ENCODE data around the gene FAM217A.
"Not testable (repeated sequence)": the region's sequence is repeated elsewhere in the genome, so short reads cannot be mapped to it uniquely, and the experiment has no call there.

The FAM217A gene

GRCh38 chr6:4078691-4079471 is at the start of gene FAM217A:
FAM217A (minus strand) TSS chr6:4079137; CDS start chr6:4077414, 1,723 bp downstream.
- no peak for DNase-seq (ENCODE audit: low spot score)
- FAIRE-seq, result no peak

- no peak for DNase-seq (ENCODE audit: low spot score)
- FAIRE-seq, result no peak
These were observed 49.1 kb upstream of the FAM217A start for GRCh38 chr6:4128072-4128471.

GRCh38 chr6:4125933-4126864 is 47.3 kb upstream of the FAM217A start:
- FAIRE-seq, result peak; percentile 91
- DNase-seq (ENCODE audit: low spot score), result peak; percentile 87

GRCh38 chr6:4125500-4125899 is 46.6 kb upstream of the FAM217A start:
- DNase-seq (ENCODE audit: low spot score), result no peak
- no peak for FAIRE-seq

- DNase-seq (ENCODE audit: low spot score) (no peak), FAIRE-seq (no peak)
These were observed 45.4 kb upstream of the FAM217A start for GRCh38 chr6:4124351-4124750.

- DNase-seq (ENCODE audit: low spot score) (no peak), FAIRE-seq (no peak)
These were observed 36.8 kb upstream of the FAM217A start for GRCh38 chr6:4115741-4116140.

GRCh38 chr6:4114123-4114522 is 35.2 kb upstream of the FAM217A start:
- DNase-seq (ENCODE audit: low spot score), result no peak
- FAIRE-seq, result no peak

GRCh38 chr6:4113649-4114048 is 34.7 kb upstream of the FAM217A start:
- FAIRE-seq, result no peak
- DNase-seq (ENCODE audit: low spot score), result no peak

GRCh38 chr6:4112366-4112765 is 33.4 kb upstream of the FAM217A start:
- no peak for DNase-seq (ENCODE audit: low spot score)
- no peak for FAIRE-seq

- not testable (repeated sequence) for DNase-seq (ENCODE audit: low spot score)
- FAIRE-seq, result peak; percentile 10
These were observed 30.5 kb upstream of the FAM217A start for GRCh38 chr6:4109363-4109815.

- FAIRE-seq (no peak), DNase-seq (ENCODE audit: low spot score) (no peak)
These were observed 29.7 kb upstream of the FAM217A start for GRCh38 chr6:4108561-4109093.

- DNase-seq (ENCODE audit: low spot score) (no peak), FAIRE-seq (no peak)
These were observed 28.9 kb upstream of the FAM217A start for GRCh38 chr6:4107873-4108272.

GRCh38 chr6:4105980-4106536 is 27.1 kb upstream of the FAM217A start:
- no peak for DNase-seq (ENCODE audit: low spot score)
- no peak for FAIRE-seq

- DNase-seq (ENCODE audit: low spot score), result no peak
- no peak for FAIRE-seq
These were observed 25.0 kb upstream of the FAM217A start for GRCh38 chr6:4103929-4104328.

- FAIRE-seq (no peak), DNase-seq (ENCODE audit: low spot score) (no peak)
These were observed 23.8 kb upstream of the FAM217A start for GRCh38 chr6:4102687-4103244.

GRCh38 chr6:4101298-4101697 is 22.4 kb upstream of the FAM217A start:
- no peak for FAIRE-seq

GRCh38 chr6:4100655-4101054 is 21.7 kb upstream of the FAM217A start:
- no peak for DNase-seq (ENCODE audit: low spot score)

More at GRCh38 chr6:4101298-4101697, 22.4 kb upstream of the FAM217A start:
- no peak for DNase-seq (ENCODE audit: low spot score)

GRCh38 chr6:4093288-4093687 is 14.4 kb upstream of the FAM217A start:
- FAIRE-seq, result no peak
- no peak for DNase-seq (ENCODE audit: low spot score)

More at GRCh38 chr6:4100655-4101054, 21.7 kb upstream of the FAM217A start:
- no peak for FAIRE-seq

- DNase-seq (ENCODE audit: low spot score) (no peak), FAIRE-seq (no peak)
These were observed 13.0 kb upstream of the FAM217A start for GRCh38 chr6:4091941-4092340.

- not testable (repeated sequence) for FAIRE-seq; DNase-seq (ENCODE audit: low spot score)
These were observed 11.1 kb upstream of the FAM217A start for GRCh38 chr6:4090043-4090442.

- FAIRE-seq, result no peak
- no peak for DNase-seq (ENCODE audit: low spot score)
These were observed 9.8 kb upstream of the FAM217A start for GRCh38 chr6:4088704-4089103.
